ENCODE results near the gene SPATA16.

- TF ChIP-seq CTCF (IDR thresholded peaks at IDR 0.05) (no peak), POLR2A (IDR thresholded peaks at IDR 0.05) (no peak)
These were observed 82.8 kb downstream of the SPATA16 start for GRCh38 chr3:173058229-173058628.

All from lower leg skin (tissue), 3 donors.